Tongue (tissue), 2 donors: ENCODE results near the gene USP1. TPM values are rescaled to one million over a fixed set of nuclear protein-coding genes. Genes with fewer than 3 reads are reported as not detected.

Source experiments
- DNase-seq: peaks from one replicate; pipeline ENCODE4 v3.0.0-alpha.2; 2015
- total RNA-seq: library from RNA; depleted of rRNA; stranded (reverse); fragments of >200 nt; gene quantifications from one replicate; pipeline ENCODE4 v1.2.3, GENCODE V29; 2014

Gene USP1
- total RNA-seq, 1 donor from 2014 or later: 65.6 TPM

DNA sequence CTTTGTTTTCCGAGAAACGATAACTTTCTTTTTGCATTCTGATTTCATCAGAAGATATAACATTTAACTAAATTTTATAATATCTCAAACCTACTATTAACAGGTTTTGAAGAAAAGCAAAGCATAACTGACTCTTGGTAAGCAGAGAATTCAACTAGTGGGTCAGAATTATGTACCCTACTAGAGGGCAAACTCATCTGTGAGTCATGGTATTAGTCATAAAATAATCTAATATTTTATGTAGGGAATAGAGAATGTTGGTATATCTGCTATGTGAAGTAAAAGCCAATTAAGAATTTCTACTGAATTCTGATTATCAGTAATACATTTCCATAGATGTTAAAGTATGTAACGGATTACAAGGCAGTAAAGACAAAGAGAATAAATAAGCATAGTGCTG is 56.8 kb downstream of the USP1 start:
- no peak for DNase-seq

DNA sequence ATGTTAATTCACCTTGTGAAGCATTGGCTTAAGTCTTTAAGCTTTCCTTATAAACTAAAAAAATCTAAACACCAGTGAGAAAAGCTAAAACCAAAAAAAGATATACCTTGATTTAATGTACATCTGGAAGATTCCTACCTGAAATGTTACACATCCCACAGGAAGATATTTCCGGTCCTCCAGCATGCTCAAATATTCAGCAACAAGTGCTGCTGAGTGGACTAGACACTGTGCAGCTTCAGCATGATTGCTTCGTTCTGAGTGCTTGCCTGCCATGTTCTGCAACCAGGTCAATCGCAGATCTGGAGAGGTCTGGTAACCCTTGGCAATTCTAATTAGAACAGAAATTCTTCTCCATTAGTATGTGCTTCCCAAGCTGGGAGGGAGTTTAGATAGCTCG is 57.3 kb downstream of the USP1 start:
- no peak for DNase-seq

DNA sequence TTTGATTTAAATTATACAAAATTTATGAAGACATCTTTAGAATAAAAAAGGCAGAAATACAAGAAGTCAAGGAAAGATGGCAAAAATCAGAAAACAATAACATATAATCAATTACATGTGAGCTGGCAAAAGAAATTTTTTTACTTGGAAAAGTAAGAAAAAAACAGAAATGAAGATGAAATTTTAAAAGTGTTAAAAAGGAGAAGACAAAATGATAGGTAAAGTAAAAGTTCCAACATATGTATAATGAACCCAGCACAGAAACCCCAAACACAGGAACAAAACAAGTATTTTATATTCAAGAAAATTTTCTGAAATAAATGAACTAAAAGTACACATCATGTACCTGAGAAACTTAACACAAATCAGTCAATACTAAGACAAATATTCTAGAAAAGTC is 63.4 kb downstream of the USP1 start:
- DNase-seq: no peak

Other genes with a start within 250 kb of the USP1 start
- 0.41 TPM for gene L1TD1, start 242.2 kb upstream of the USP1 start, total RNA-seq
- gene KANK4, start 117.6 kb upstream of the USP1 start, total RNA-seq: 16.1 TPM
- gene ANGPTL3, start 160.5 kb downstream of the USP1 start, total RNA-seq: not detected